ENCODE results near the gene MC4R. TPM values are rescaled to one million over a fixed set of nuclear protein-coding genes. Genes with fewer than 3 reads are reported as not detected.
"Not testable (repeated sequence)": the region's sequence is repeated elsewhere in the genome, so short reads cannot be mapped to it uniquely, and the experiment has no call there.

MC4R gene
- polyA plus RNA-seq (2013, experiment 1 of 2), result 0.07 TPM
- polyA plus RNA-seq (2013, experiment 2 of 2), result 0.01 TPM

DNA sequence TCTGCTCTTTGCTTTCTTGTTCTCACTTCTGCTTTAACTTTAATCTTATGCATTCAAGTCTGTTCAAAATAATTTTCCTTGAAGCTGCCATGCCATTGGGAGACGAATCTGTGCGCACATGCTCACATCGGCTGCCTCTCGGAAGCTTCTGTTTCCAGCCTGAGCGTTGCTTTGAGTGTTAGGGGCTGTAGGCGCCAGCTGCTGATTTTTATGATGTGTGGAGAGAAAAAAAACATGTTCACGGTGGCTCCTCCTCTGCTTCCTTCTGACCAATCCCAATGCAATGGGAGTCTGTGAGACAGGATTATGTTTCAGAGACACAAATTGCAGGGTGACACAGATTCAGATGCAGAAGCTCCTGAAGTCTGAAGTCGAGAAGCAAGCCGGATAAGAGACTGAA, at the start of gene MC4R:
TSS of gene MC4R (minus strand) at position 180 of the 400 bp plus-strand sequence. CDS start 426 bp downstream, outside the sequence.
- Histone ChIP-seq H3K4ac (ENCODE audit: low read depth, low read length) (no peak within 1 kb of the TSS), H3K4me1 (ENCODE audit: control insufficient read depth, low read depth, low read length) (no peaks in the 10 kb centered on the region), H2BK120ac (ENCODE audit: low read depth, low read length) (no peak within 1 kb of the TSS), H4K5ac (ENCODE audit: low read length) (no peak within 1 kb of the TSS), H3K79me1 (ENCODE audit: low read length) (no peaks in the 10 kb centered on the region), H3K18ac (ENCODE audit: low read length) (no peak within 1 kb of the TSS), H3K27ac (ENCODE audit: low read depth, low read length) (no peak within 1 kb of the TSS), H3K27me3 (ENCODE audit: insufficient read depth, low read length, poor library complexity) (no peaks in the 10 kb centered on the region), H3K23ac (ENCODE audit: low read length) (no peak within 1 kb of the TSS), H3K56ac (ENCODE audit: low read length) (no peak within 1 kb of the TSS), H3K79me2 (ENCODE audit: control insufficient read depth, insufficient read depth, low read length) (no peaks in the 10 kb centered on the region), H3K4me2 (ENCODE audit: low read length) (no peak within 1 kb of the TSS), H2BK15ac (replicated peaks; ENCODE audit: low read depth) (no peak within 1 kb of the TSS), H3K9ac (ENCODE audit: low read length) (no peak within 1 kb of the TSS), H3K4me3 (ENCODE audit: low read length) (no peak within 1 kb of the TSS), H3K36me3 (ENCODE audit: control insufficient read depth, insufficient read depth, low read length) (no peaks in the 10 kb centered on the region), H4K8ac (ENCODE audit: low read depth, low read length) (no peak within 1 kb of the TSS), H2AK5ac (ENCODE audit: low read length) (no peak within 1 kb of the TSS), H2BK5ac (ENCODE audit: low read length) (no peak within 1 kb of the TSS)
- WGBS (ENCODE audit: extremely low coverage, insufficient coverage, low lambda C conversion rate), result no CpG with 5 or more reads among the region's 9 CpGs
- DNase-seq, result peak; percentile 48

DNA sequence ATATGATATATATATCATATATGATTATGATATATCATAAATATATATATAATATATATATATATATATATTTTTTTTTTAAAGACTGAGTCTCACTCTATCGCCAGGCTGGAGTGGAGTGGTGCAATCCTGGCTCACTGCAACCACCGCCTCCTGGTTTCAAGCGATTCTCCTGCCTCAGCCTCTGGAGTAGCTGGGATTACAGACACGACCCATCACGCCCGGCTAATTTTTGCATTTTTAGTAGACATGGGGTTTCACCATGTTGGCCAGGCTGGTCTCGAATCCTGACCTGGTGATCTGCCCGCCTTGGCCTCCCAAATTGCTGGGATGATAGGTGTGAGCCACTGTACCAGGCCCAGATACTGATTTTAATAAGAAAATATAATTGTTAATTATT, 49.7 kb upstream of the MC4R start:
- H4K8ac ChIP-seq (ENCODE audit: low read depth, low read length); H2BK15ac ChIP-seq (replicated peaks; ENCODE audit: low read depth); H3K9ac ChIP-seq (ENCODE audit: low read length); H3K4me2 ChIP-seq (ENCODE audit: low read length); H3K23ac ChIP-seq (ENCODE audit: low read length); H2BK120ac ChIP-seq (ENCODE audit: low read depth, low read length); H4K5ac ChIP-seq (ENCODE audit: low read length); H3K79me2 ChIP-seq (ENCODE audit: control insufficient read depth, insufficient read depth, low read length); H3K79me1 ChIP-seq (ENCODE audit: low read length); H2BK5ac ChIP-seq (ENCODE audit: low read length); H3K18ac ChIP-seq (ENCODE audit: low read length); H3K36me3 ChIP-seq (ENCODE audit: control insufficient read depth, insufficient read depth, low read length); H3K4me3 ChIP-seq (ENCODE audit: low read length); H3K27ac ChIP-seq (ENCODE audit: low read depth, low read length); H2AK5ac ChIP-seq (ENCODE audit: low read length); DNase-seq; H3K4ac ChIP-seq (ENCODE audit: low read depth, low read length); H3K56ac ChIP-seq (ENCODE audit: low read length); H3K4me1 ChIP-seq (ENCODE audit: control insufficient read depth, low read depth, low read length); H3K27me3 ChIP-seq (ENCODE audit: insufficient read depth, low read length, poor library complexity): not testable (repeated sequence)
- no CpG with 5 or more reads among the region's 8 CpGs for WGBS (ENCODE audit: extremely low coverage, insufficient coverage, low lambda C conversion rate)

DNA sequence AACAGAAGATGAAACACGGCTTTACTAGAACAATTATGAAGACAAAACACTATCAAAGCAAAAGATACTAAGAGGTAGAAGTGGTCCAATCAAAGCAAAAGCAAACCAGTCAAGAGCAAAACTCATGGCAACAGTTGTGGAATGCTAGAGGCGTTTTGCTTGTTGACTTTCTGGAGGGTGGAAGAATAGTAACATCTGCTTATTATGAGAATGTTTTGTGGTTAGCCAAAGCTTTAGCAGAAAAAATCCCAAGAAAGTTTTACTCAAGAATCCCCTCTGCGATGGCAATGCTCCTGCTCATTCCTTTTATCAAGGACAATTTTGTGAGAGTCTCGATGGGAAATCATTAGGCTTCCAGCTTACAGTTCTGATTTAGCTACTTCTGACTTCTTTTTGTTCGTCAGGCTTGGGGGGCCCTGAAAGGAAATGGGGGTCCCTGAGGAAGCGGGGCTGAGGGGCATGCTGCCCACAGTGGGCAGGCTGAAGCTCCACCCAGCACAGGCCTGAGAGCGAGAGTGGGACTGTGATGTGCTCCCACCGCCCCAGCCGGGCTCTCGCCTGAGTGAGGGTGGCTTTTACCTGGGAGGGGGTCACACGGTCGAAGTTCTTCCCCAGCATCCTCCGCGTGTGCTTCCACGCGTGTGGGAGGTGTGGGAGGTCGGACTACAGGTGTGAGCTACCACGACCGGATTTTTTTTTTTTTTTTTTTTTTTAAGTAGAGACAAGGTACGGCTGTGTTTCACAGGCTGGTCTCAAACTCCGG, 49.0 kb upstream of the MC4R start:
- no peak overlapping the region for H2AK5ac ChIP-seq (ENCODE audit: low read length)

DNA sequence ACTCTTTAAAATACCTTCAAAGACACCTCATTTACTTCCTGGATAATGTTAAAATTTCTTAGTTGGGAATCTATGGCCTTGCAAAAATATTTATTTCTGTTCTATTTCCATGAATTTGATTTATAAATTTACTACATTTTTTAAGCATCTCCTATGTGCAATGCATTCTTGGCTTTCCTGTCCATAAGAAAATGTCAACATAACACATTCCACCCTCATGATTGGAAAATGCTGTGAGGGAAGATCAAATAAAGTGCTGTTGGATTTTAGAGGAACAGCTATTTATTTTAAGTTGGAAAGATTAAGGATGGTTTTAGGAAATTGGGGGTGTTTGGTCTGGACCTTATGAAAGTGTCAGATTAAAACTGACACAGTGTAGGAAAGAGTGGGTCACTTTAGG, 45.4 kb upstream of the MC4R start:
- Histone ChIP-seq H2BK120ac (ENCODE audit: low read depth, low read length) (no peak overlapping the region), H3K27ac (ENCODE audit: low read depth, low read length) (no peak overlapping the region), H3K27me3 (ENCODE audit: insufficient read depth, low read length, poor library complexity) (no peaks in the 10 kb centered on the region), H2BK5ac (ENCODE audit: low read length) (no peak overlapping the region), H3K79me1 (ENCODE audit: low read length) (no peaks in the 10 kb centered on the region), H3K36me3 (ENCODE audit: control insufficient read depth, insufficient read depth, low read length) (no peaks in the 10 kb centered on the region), H3K4me2 (ENCODE audit: low read length) (no peak overlapping the region), H3K18ac (ENCODE audit: low read length) (no peak overlapping the region), H3K9ac (ENCODE audit: low read length) (no peak overlapping the region), H3K4ac (ENCODE audit: low read depth, low read length) (no peak overlapping the region), H3K23ac (ENCODE audit: low read length) (no peak overlapping the region), H4K8ac (ENCODE audit: low read depth, low read length) (no peak overlapping the region), H3K4me1 (ENCODE audit: control insufficient read depth, low read depth, low read length) (no peaks in the 10 kb centered on the region), H3K56ac (ENCODE audit: low read length) (no peak overlapping the region), H3K79me2 (ENCODE audit: control insufficient read depth, insufficient read depth, low read length) (no peaks in the 10 kb centered on the region), H4K5ac (ENCODE audit: low read length) (no peak overlapping the region), H2AK5ac (ENCODE audit: low read length) (no peak overlapping the region), H3K4me3 (ENCODE audit: low read length) (no peak overlapping the region), H2BK15ac (replicated peaks; ENCODE audit: low read depth) (no peak overlapping the region)
- DNase-seq, result no peak

More for the DNA sequence above, 49.0 kb upstream of the MC4R start:
- Histone ChIP-seq H3K4me1 (ENCODE audit: control insufficient read depth, low read depth, low read length) (no peaks in the 10 kb centered on the region), H3K4ac (ENCODE audit: low read depth, low read length) (no peak overlapping the region), H3K79me1 (ENCODE audit: low read length) (no peaks in the 10 kb centered on the region), H4K5ac (ENCODE audit: low read length) (no peak overlapping the region), H2BK120ac (ENCODE audit: low read depth, low read length) (no peak overlapping the region), H3K27ac (ENCODE audit: low read depth, low read length) (no peak overlapping the region), H3K27me3 (ENCODE audit: insufficient read depth, low read length, poor library complexity) (no peaks in the 10 kb centered on the region), H3K4me2 (ENCODE audit: low read length) (no peak overlapping the region), H3K56ac (ENCODE audit: low read length) (no peak overlapping the region), H3K36me3 (ENCODE audit: control insufficient read depth, insufficient read depth, low read length) (no peaks in the 10 kb centered on the region), H3K79me2 (ENCODE audit: control insufficient read depth, insufficient read depth, low read length) (no peaks in the 10 kb centered on the region), H2BK5ac (ENCODE audit: low read length) (no peak overlapping the region), H3K23ac (ENCODE audit: low read length) (no peak overlapping the region), H2BK15ac (replicated peaks; ENCODE audit: low read depth) (no peak overlapping the region), H3K9ac (ENCODE audit: low read length) (no peak overlapping the region), H3K4me3 (ENCODE audit: low read length) (no peak overlapping the region), H3K18ac (ENCODE audit: low read length) (no peak overlapping the region), H4K8ac (ENCODE audit: low read depth, low read length) (no peak overlapping the region)
- WGBS (ENCODE audit: extremely low coverage, insufficient coverage, low lambda C conversion rate), result no CpG with 5 or more reads among the region's 21 CpGs
- no peak for DNase-seq

DNA sequence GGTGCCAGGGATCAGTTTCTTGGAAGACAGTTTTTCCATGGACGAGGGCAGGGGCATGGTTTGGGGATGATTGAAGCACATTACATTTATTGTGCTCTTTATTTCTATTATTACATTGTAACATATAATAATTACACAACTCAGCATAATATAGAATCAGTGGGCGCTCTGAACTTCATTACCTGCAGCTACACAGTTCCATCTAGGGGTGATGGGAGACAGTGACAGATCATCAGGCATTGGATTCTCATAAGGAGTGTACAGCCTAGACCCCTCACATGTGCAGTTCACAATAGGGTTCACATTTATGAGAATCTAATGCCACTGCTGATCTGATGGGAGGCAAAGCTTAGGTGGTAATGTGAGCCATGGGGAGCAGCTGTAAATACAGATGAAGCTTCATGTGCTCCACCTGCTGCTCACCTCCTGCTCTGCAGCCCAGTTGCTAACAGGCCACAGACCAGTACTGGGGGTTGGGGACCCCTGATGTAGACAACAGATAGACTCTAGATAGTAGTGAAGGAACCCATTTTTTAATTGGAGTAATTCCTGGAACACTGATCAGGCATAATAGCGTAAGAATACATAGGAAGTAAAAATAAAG, 41.5 kb upstream of the MC4R start:
- H4K5ac ChIP-seq (ENCODE audit: low read length), result no peak overlapping the region
- H3K56ac ChIP-seq (ENCODE audit: low read length), result no peak overlapping the region
- H3K23ac ChIP-seq (ENCODE audit: low read length), result no peak overlapping the region
- no peak overlapping the region for H3K4me2 ChIP-seq (ENCODE audit: low read length)
- no peak overlapping the region for H3K9ac ChIP-seq (ENCODE audit: low read length)
- no peak overlapping the region for H3K18ac ChIP-seq (ENCODE audit: low read length)
- H3K27ac ChIP-seq (ENCODE audit: low read depth, low read length), result no peak overlapping the region
- H4K8ac ChIP-seq (ENCODE audit: low read depth, low read length), result no peak overlapping the region
- no peak overlapping the region for H3K4me3 ChIP-seq (ENCODE audit: low read length)
- no peak overlapping the region for H2BK15ac ChIP-seq (replicated peaks; ENCODE audit: low read depth)
- no peaks in the 10 kb centered on the region for H3K79me1 ChIP-seq (ENCODE audit: low read length)
- peak; percentile 49 for DNase-seq
- H3K79me2 ChIP-seq (ENCODE audit: control insufficient read depth, insufficient read depth, low read length), result no peaks in the 10 kb centered on the region
- H3K27me3 ChIP-seq (ENCODE audit: insufficient read depth, low read length, poor library complexity), result no peaks in the 10 kb centered on the region
- H3K4ac ChIP-seq (ENCODE audit: low read depth, low read length), result no peak overlapping the region
- H3K36me3 ChIP-seq (ENCODE audit: control insufficient read depth, insufficient read depth, low read length), result no peaks in the 10 kb centered on the region
- H2AK5ac ChIP-seq (ENCODE audit: low read length), result no peak overlapping the region
- H2BK120ac ChIP-seq (ENCODE audit: low read depth, low read length), result no peak overlapping the region
- no peak overlapping the region for H2BK5ac ChIP-seq (ENCODE audit: low read length)
- no CpG with 5 or more reads among the region's 3 CpGs for WGBS (ENCODE audit: extremely low coverage, insufficient coverage, low lambda C conversion rate)
- H3K4me1 ChIP-seq (ENCODE audit: control insufficient read depth, low read depth, low read length), result no peaks in the 10 kb centered on the region
